ENCODE measurements around the gene CHST8. TPM values are rescaled to one million over a fixed set of nuclear protein-coding genes. Genes with fewer than 3 reads are reported as not detected.

The CHST8 gene
- total and polyA plus RNA-seq, 5 donors = 0.15 to 0.63 (median 0.37) TPM; not detected in 1

DNA sequence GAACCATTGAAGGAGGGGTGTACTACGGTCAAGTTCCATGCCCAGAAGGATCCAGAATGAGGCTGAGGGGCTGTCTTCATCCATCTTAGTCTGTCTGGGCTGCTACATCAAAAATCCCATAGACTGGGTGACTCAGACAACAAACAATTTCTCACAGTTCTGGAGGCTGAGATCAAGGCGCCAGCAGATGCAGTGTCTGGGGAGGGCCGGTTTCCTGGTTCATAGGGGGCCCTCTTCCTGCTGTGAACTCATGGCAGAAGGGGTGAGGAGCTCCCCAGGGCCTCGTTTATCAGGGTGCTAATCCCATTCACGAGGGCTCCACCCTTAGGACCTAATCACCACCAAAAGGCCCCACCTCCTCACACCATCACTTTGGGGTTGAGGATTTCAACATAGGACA lies 160.2 kb downstream of the CHST8 start:
- Histone ChIP-seq H3K4me3 (ENCODE audit: low read length) (no peak overlapping the region), H3K27ac (ENCODE audit: low read length) (no peak overlapping the region), H3K27me3 (ENCODE audit: control insufficient read depth, insufficient read depth) (no peaks in the 10 kb centered on the region), H3K9me3 (ENCODE audit: control insufficient read depth, low read length) (no peaks in the 10 kb centered on the region), H3K4me1 (ENCODE audit: control insufficient read depth, insufficient read depth, low read length) (peaks cover 2% of the 10 kb centered on the region)
- ATAC-seq = no peak
- intact Hi-C loops (cut with DNase I) = loop anchor here in 1 of 4 donors (5.0 kb wide), 1 partner anchor 365 kb away; no protein-coding TSS in a partner anchor
- 63% methylated on average over 5 of the region's 5 CpGs for WGBS
- peak in 1 of 3 donors; percentile 30 for DNase-seq

DNA sequence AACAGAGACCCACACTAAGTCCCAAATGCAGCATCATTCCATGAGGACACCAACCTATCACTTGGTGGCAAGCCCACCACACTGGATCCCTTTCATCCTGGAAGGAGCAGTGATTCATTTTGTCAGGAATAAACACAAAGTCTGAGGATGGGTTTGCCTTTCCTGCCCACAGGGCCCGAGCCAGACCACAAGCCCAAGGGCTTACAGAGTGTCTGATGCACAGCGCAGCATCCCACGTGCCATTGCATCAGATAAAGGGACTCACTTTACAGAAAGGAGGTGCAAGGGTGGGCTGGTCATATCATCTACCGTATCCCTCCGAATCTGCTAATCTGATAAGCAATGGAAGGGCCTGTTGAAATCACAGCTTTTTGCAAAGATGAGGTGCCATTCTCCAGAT lies 162.7 kb downstream of the CHST8 start:
- Histone ChIP-seq H3K9me3 (ENCODE audit: control insufficient read depth, low read length) (no peaks in the 10 kb centered on the region), H3K27me3 (ENCODE audit: control insufficient read depth, insufficient read depth) (no peaks in the 10 kb centered on the region), H3K4me3 (ENCODE audit: low read length) (no peak overlapping the region), H3K4me1 (ENCODE audit: control insufficient read depth, insufficient read depth, low read length) (peaks cover 2% of the 10 kb centered on the region), H3K27ac (ENCODE audit: low read length) (no peak overlapping the region)
- no peak for DNase-seq
- 84% methylated on average over 5 of the region's 5 CpGs for WGBS
- intact Hi-C loops (cut with DNase I) = loop anchor here in 1 of 4 donors (5.0 kb wide), 1 partner anchor 363 kb away; no protein-coding TSS in a partner anchor
- ATAC-seq = no peak

DNA sequence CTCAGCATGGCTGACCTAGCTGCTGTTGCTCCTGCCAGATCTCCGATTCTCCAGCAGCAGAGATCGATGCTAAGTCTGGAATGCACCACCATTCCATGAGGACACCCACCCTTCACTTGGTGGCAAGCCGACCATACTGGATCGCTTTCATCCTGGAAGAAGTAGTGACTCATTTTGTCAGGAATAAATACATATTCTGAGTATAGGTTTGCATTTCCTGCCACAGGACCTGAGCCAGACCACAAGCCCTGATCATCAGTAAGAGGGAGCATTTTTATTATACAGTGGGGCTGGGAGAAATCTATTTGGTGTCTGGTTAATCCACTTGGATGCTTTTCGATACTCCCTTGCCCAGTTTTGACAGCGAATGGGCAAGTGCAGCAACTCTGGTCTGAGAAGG lies 164.0 kb downstream of the CHST8 start:
- Histone ChIP-seq H3K27me3 (ENCODE audit: control insufficient read depth, insufficient read depth) (no peaks in the 10 kb centered on the region), H3K27ac (ENCODE audit: low read length) (no peak overlapping the region), H3K9me3 (ENCODE audit: control insufficient read depth, low read length) (no peaks in the 10 kb centered on the region), H3K4me1 (ENCODE audit: control insufficient read depth, insufficient read depth, low read length) (no peaks in the 10 kb centered on the region), H3K4me3 (ENCODE audit: low read length) (no peak overlapping the region)
- 77% methylated on average over 6 of the region's 6 CpGs for WGBS
- no peak for DNase-seq
- intact Hi-C loops (cut with DNase I) = no loop called here
- no peak for ATAC-seq

DNA sequence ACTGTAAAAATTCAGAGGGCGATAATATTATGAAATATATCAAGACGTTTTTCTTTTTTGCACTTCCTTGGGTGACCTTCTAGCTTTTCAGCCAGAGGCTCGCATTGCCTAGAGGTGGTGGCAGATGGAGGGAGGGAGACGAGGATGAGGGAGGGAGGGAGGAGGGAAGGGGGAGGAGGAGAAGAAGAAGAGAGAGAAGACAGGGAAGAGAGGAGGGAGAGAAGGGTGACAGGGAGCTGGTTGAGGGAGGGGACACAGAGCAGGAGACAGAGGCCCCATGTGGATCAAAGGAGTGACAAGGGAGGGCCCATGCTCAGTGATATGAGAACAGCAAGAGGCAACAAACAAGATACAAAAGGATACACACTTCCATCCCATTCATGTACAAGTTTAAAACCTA lies 166.9 kb downstream of the CHST8 start:
- intact Hi-C loops (cut with DNase I) = no loop called here
- Histone ChIP-seq H3K4me3 (ENCODE audit: low read length) (no peak overlapping the region), H3K4me1 (ENCODE audit: control insufficient read depth, insufficient read depth, low read length) (no peaks in the 10 kb centered on the region), H3K27ac (ENCODE audit: low read length) (no peak overlapping the region), H3K27me3 (ENCODE audit: control insufficient read depth, insufficient read depth) (no peaks in the 10 kb centered on the region), H3K9me3 (ENCODE audit: control insufficient read depth, low read length) (no peaks in the 10 kb centered on the region)
- 47% methylated on average over 4 of the region's 4 CpGs for WGBS
- ATAC-seq (no peak), DNase-seq (no peak)

DNA sequence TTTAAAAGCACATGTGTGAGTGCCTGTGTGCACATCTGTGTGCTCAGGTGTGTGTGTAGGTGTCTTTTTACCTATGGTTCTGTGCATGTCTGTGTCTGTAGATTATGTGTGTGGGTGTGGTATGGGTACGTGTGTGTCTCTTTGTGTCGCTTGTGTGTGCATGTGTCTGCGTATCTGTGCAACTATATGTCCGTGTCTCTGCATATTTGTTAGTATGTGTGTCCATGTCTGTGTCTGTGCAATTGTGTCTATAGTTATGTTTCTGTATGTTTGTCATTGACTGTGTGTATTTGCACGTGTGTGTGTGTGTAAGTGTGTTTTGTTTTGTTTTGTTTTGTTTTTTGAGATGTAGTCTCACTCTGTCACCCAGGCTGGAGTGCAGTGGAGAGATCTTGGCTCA lies 167.6 kb downstream of the CHST8 start:
- no peak for ATAC-seq
- no peaks in the 10 kb centered on the region for H3K9me3 ChIP-seq (ENCODE audit: control insufficient read depth, low read length)
- H3K27ac ChIP-seq (ENCODE audit: low read length) = no peak overlapping the region
- intact Hi-C loops (cut with DNase I) = no loop called here
- no peaks in the 10 kb centered on the region for H3K27me3 ChIP-seq (ENCODE audit: control insufficient read depth, insufficient read depth)
- no peaks in the 10 kb centered on the region for H3K4me1 ChIP-seq (ENCODE audit: control insufficient read depth, insufficient read depth, low read length)
- WGBS = 90% methylated on average over 5 of the region's 5 CpGs
- no peak for DNase-seq
- H3K4me3 ChIP-seq (ENCODE audit: low read length) = no peak overlapping the region

DNA sequence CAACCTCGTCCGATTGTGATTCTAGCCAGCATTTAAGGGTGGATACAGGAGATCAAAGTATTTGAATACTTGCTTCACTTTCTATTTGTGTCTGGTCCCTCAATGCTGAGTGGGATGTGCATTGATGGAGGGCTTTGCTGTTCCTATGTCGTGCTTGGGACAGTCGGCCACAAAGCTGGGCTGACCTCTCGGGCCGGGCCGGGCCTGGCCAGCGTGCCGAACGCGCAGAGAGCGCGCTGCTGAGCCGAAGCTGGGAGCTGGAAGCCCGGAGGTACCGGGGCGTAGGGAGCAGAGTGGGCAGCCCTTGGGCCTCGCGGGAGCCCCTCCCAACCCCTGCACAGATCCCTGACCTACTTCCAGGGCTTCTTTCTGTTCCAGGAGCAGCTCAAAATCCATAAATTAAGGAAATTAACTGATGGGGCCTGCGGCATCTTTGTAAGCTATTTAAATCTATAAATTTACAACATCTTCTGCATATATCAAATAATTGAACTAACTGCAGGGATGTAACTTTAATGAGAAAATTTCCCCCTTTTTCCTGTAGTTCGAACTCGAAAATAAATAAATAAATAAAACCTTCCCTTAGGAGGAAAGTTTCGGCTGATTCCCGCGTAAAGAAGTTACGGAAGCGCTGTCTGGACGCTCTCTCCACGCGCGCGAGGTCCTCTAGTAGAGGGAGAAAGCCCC lies 173.1 kb downstream of the CHST8 start:
- 19% methylated on average over 32 of the region's 32 CpGs for WGBS
- peak overlapping the region; percentile 81 for H3K27ac ChIP-seq (ENCODE audit: low read length)
- peak; percentile 56 to 84 (median 83) for DNase-seq
- H3K4me1 ChIP-seq (ENCODE audit: control insufficient read depth, insufficient read depth, low read length) = peaks cover 2% of the 10 kb centered on the region
- intact Hi-C loops (cut with DNase I) = loop anchor here in 3 of 4 donors (5.0 to 10.0 kb wide), 2 partner anchors 110 to 202 kb away; no protein-coding TSS in a partner anchor
- no peaks in the 10 kb centered on the region for H3K27me3 ChIP-seq (ENCODE audit: control insufficient read depth, insufficient read depth)
- peak; percentile 14 to 20 for ATAC-seq
- no peaks in the 10 kb centered on the region for H3K9me3 ChIP-seq (ENCODE audit: control insufficient read depth, low read length)
- peak overlapping the region; percentile 72 for H3K4me3 ChIP-seq (ENCODE audit: low read length)

DNA sequence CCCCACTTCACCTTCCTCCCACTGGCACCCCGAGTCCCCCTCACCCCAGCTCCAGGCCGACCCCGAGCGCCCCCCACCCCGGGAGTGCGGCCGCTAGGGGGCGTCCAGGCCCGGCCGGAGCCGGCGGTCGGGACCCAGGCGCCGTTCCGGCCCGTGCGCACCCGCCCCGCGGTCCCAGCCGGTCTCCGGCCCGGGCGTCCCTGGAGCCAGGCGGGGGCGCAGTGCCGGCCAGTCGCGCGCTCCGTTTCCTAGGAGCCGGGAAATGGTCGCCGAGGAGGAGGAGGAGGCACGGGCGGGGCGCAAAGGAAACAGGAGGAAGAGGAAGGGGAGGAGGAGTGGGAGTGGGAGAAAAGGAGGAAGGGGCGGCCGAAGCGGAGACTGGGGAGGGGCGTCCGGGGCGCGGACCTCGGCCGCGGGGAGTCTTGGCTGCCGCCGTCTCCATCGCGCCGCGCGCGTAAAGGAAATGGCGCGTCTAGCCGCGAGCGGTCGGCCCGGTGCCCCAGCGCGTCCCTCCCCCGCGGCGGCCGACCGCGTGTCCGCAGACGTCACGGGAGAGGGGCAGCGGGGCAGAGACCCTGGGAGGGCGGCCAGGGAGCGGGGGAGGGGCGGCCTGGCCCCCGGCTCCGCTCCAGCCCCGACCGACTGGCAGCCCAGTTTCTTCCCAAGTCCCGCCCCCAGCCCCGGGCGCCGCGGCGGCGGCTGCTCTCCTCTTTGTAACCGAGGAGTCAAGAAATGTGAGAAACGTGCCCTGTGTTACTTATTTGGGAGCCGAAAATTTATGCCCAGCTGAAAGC lies 173.8 kb downstream of the CHST8 start:
- peak overlapping the region; percentile 81 for H3K27ac ChIP-seq (ENCODE audit: low read length)
- under 1% methylated on average over 91 of the region's 92 CpGs for WGBS
- H3K4me3 ChIP-seq (ENCODE audit: low read length) = peak overlapping the region; percentile 72
- no peaks in the 10 kb centered on the region for H3K27me3 ChIP-seq (ENCODE audit: control insufficient read depth, insufficient read depth)
- ATAC-seq = peak; percentile 85 to 87
- no peaks in the 10 kb centered on the region for H3K9me3 ChIP-seq (ENCODE audit: control insufficient read depth, low read length)
- DNase-seq = peak; percentile 90 to 95 (median 95)
- intact Hi-C loops (cut with DNase I) = loop anchor here in 3 of 4 donors (5.0 to 10.0 kb wide), 2 partner anchors 109 to 202 kb away; no protein-coding TSS in a partner anchor
- peaks cover 2% of the 10 kb centered on the region for H3K4me1 ChIP-seq (ENCODE audit: control insufficient read depth, insufficient read depth, low read length)

DNA sequence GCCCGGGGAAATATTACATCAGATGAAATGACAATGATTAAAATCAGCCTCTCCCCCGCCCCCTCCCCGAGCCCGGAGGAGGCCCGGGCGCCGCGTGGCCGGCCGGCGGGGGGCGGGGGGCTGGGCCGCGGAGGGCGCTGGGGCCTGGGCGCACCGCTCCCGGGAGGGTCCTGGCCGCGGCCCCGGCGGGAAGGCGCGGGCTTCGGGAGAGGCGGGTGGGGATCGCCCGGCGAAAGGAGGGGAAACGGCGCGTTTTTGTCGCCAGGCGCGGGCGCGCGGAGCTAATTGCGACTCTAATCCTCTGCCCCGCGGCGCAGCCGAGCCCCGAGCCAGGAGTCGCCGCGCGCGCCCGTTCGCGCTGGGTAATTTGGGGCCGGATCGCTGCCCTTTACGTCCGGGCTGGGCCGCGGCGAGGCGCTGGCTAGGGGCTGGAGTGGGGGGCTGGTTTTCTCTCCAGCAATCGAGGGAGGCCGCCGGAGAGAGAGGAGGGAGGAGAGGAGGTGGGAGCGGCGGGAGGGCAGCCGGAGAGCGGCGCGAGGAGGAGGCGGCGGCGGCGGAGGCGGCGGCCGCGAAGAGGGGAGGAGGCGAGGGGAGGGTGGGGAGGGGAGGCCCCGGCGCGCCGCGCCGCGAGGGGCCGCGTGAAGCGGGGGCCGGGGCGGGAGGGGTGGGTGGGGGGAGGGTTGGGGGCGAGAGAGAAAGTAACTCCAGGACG lies 174.6 kb downstream of the CHST8 start, which contains the start of gene KCTD15:
Gene KCTD15, plus strand, starts transcription at position 707 of the 712 bp plus-strand sequence. CDS start 3,585 bp downstream, outside the sequence.
- H3K4me1 ChIP-seq (ENCODE audit: control insufficient read depth, insufficient read depth, low read length) = peaks cover 2% of the 10 kb centered on the region
- ATAC-seq = peak; percentile 5 to 12
- no peaks in the 10 kb centered on the region for H3K27me3 ChIP-seq (ENCODE audit: control insufficient read depth, insufficient read depth)
- H3K27ac ChIP-seq (ENCODE audit: low read length) = peak within 1 kb of the TSS; percentile 81
- intact Hi-C loops (cut with DNase I) = loop anchor here in 3 of 4 donors (5.0 to 10.0 kb wide), 2 partner anchors 108 to 201 kb away; no protein-coding TSS in a partner anchor
- H3K4me3 ChIP-seq (ENCODE audit: low read length) = peak within 1 kb of the TSS; percentile 72
- no peaks in the 10 kb centered on the region for H3K9me3 ChIP-seq (ENCODE audit: control insufficient read depth, low read length)
- under 1% methylated on average over 92 of the region's 92 CpGs for WGBS
- peak; percentile 58 to 83 (median 81) for DNase-seq

DNA sequence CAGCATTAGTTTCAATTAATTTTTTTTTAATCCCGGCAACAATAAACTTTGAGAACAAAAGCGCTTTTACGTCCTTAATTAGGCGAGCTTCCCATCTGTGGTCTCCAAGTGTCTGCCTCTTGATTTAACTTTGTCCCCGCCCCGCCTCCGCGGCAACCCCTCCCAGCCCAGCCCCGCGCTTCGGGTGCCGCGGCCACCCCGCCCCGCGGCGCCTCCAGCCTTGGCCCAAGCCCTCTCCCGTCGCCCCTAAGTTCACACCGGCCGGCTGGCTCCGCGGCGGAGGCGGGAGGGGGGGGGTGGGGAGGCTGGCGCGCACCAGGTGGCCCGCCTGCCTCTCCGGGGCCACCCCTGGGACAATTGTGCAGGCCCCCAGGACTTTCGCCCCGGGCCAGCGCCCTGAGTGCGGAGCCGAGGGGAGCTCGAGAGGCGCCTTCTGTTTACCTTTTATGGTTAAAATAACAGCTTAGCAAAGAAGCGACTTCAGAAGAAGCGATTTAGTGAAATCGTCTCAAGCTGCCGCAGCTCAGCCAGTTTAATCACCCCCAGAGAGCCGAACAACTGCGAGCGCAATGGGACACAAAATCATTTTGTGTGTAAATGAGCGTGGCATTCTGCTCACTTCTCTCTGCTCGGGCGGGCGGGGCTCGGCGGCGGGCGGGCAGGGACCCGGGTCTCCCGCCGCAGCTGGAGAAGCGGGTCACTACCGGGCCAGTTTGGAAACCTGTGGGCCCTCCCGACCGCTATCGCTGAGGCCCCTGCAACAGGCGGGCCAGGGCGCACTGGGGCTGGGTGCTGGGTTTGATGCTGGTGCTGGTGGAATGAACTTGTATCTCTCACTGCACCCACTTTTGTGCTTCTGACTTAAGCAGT lies 176.3 kb downstream of the CHST8 start:
- DNase-seq = peak; percentile 75 to 92 (median 89)
- peak overlapping the region; percentile 69 for H3K27ac ChIP-seq (ENCODE audit: low read length)
- no peaks in the 10 kb centered on the region for H3K27me3 ChIP-seq (ENCODE audit: control insufficient read depth, insufficient read depth)
- peak; percentile 62 to 74 for ATAC-seq
- H3K9me3 ChIP-seq (ENCODE audit: control insufficient read depth, low read length) = no peaks in the 10 kb centered on the region
- WGBS = 4% methylated on average over 61 of the region's 61 CpGs
- H3K4me3 ChIP-seq (ENCODE audit: low read length) = peak overlapping the region; percentile 72
- peaks cover 2% of the 10 kb centered on the region for H3K4me1 ChIP-seq (ENCODE audit: control insufficient read depth, insufficient read depth, low read length)
- intact Hi-C loops (cut with DNase I) = loop anchor here in 3 of 4 donors (5.0 to 10.0 kb wide), 2 partner anchors 107 to 199 kb away; no protein-coding TSS in a partner anchor

DNA sequence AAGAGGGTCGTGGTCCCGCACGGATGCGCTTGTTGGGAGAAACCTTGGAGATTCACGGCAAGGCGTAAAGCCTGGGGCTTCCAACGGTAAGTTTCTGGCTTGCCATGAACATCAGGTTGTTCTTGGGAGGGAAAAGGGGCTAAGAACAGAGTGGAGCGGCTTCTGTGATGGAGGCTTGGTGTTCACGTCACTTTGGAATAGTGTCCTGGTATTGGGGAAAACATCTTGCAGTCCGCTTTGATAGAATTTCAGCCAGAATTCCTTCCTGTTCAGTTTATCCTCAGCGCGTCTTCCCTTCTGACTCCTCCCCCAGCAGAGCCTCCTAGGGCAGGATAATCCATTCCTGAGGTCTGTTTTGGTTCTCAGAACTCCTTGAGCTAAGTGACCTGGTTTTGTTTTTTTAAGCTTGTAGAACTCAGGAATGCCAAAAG lies 176.9 kb downstream of the CHST8 start:
- intact Hi-C loops (cut with DNase I) = loop anchor here in 3 of 4 donors (5.0 to 10.0 kb wide), 2 partner anchors 106 to 199 kb away; no protein-coding TSS in a partner anchor
- Histone ChIP-seq H3K4me1 (ENCODE audit: control insufficient read depth, insufficient read depth, low read length) (peaks cover 2% of the 10 kb centered on the region), H3K9me3 (ENCODE audit: control insufficient read depth, low read length) (no peaks in the 10 kb centered on the region), H3K27me3 (ENCODE audit: control insufficient read depth, insufficient read depth) (no peaks in the 10 kb centered on the region), H3K27ac (ENCODE audit: low read length) (peak overlapping the region; percentile 69), H3K4me3 (ENCODE audit: low read length) (peak overlapping the region; percentile 72)
- DNase-seq = peak in 2 of 3 donors; percentile 17 to 30
- ATAC-seq = no peak
- 30% methylated on average over 12 of the region's 12 CpGs for WGBS

Data from right cardiac atrium (tissue), 5 donors.